H1 (cell line): ENCODE results near the gene SKIC8. TPM values are rescaled to one million over a fixed set of nuclear protein-coding genes. Genes with fewer than 3 reads are reported as not detected.
A peak's percentile ranks its signal among the peaks of the same experiment; 100 is the strongest.

ENCODE experiments used
- ASH2L ChIP-seq: fragments of 200-600, 300-600 bp; sonication (generic); IDR thresholded peaks from one replicate; pipeline ENCODE4 v1.7.1; 2017; ENCODE audit warnings: low read length
- CHD7 ChIP-seq: fragments of 300-600 bp; sonication (generic); IDR thresholded peaks from 2 replicates; pipeline ENCODE4 v1.7.1; 2012; ENCODE audit warnings: low read length, moderate library complexity, mild to moderate bottlenecking, inconsistent platforms; ENCODE audit not compliant: insufficient replicate concordance
- HDAC6 ChIP-seq: IDR thresholded peaks from one replicate; pipeline ENCODE4 v1.7.1; 2012; ENCODE audit warnings: low read depth, mild to moderate bottlenecking, inconsistent platforms, low read length, moderate library complexity
- MAX ChIP-seq: IDR thresholded peaks from 2 replicates; pipeline ENCODE4 v1.6.1; 2012; ENCODE audit warnings: inconsistent platforms
- POLR2A ChIP-seq, 2 experiments: IDR thresholded peaks; 1 replicate in 1 of 2; 2 replicates in 1 of 2; pipeline ENCODE4 v1.6.1; 2011; ENCODE audit warnings: low read depth in 2 of 2, low read length in 2 of 2, mild to moderate bottlenecking in 2 of 2; ENCODE audit errors: control extremely low read depth in 1 of 2
- polyA plus RNA-seq, 7 experiments: library from polyadenylated mRNA; depleted of rRNA in 3 of 7; stranded (reverse) in 5 of 7; unstranded in 2 of 7; fragments of >200 nt in 5 of 7; fragments of 200-250 nt in 2 of 7; gene quantifications; 1 replicate in 5 of 7; 2 replicates in 1 of 7; 4 replicates in 1 of 7; pipeline versions ENCODE4 v1.2.1 to v1.2.3, GENCODE V29; 2011 to 2013; ENCODE audit warnings: missing spikeins in 2 of 7, mixed read lengths in 2 of 7
- total RNA-seq: library from RNA; stranded (reverse); fragmentation: NEBNext Ultra II Directional; extraction: Animal tissue kit (Norgen Biotek cat#: 25700); gene quantifications from 2 replicates; pipeline ENCODE4 v1.2.1, GENCODE V29; 2021

The SKIC8 gene
- total and polyA plus RNA-seq, 2 of the 8 experiments (the other 6 are each of a cell fraction or from before 2014, with no cell fraction given) = 44.2 to 77.7 TPM

GRCh38 chr15:78265137-78265460 lies 34.3 kb downstream of the SKIC8 start (continued):
- TF ChIP-seq CHD7 (no peak), ASH2L (peak; percentile 4), MAX (no peak), HDAC6 (no peak), POLR2A (IDR thresholded peaks at IDR 0.05; ENCODE audit: control extremely low read depth in 1 of 2, low read depth in 2 of 2, low read length in 2 of 2) (no peak)
